OCI-LY3 (cell line): ENCODE measurements around the gene STKLD1.

Experiments
- H2AFZ ChIP-seq: fragments of 200-600, 300-600 bp; shearing (Covaris generic); 2 replicates; pipeline ENCODE4 v1.6.0; 2014; ENCODE audit warnings: antibody characterized with exemption, low read depth, low read length
- H3K27ac ChIP-seq: fragments of 200-600, 300-600 bp; sonication (generic); 2 replicates; pipeline ENCODE4 v1.5.1; 2014; ENCODE audit warnings: mild to moderate bottlenecking, low read length, moderate library complexity, mixed read lengths
- H3K27me3 ChIP-seq: fragments of 200-600, 300-600 bp; sonication (generic); 2 replicates; pipeline ENCODE4 v1.6.1; 2014; ENCODE audit warnings: low read depth, low read length, mixed read lengths
- H3K36me3 ChIP-seq: fragments of 200-600, 300-600 bp; sonication (generic); replicated peaks from 2 replicates; pipeline ENCODE3; 2014; ENCODE audit warnings: low read depth, low read length, mixed read lengths
- H3K4me1 ChIP-seq: fragments of 300-600, 200-600 bp; sonication (generic); 2 replicates; pipeline ENCODE4 v1.6.1; 2014; ENCODE audit warnings: low read length, mixed read lengths
- H3K4me2 ChIP-seq: fragments of 200-600, 300-600 bp; sonication (generic); 2 replicates; pipeline ENCODE4 v1.6.1; 2014; ENCODE audit warnings: low read length, mixed read lengths
- H3K4me3 ChIP-seq: fragments of 300-600, 200-600 bp; sonication (generic); 2 replicates; pipeline ENCODE4 v1.5.1; 2014; ENCODE audit warnings: antibody characterized with exemption, mild to moderate bottlenecking, low read length, moderate library complexity
- H3K79me2 ChIP-seq: fragments of 300-600, 200-600 bp; shearing (Covaris generic); 2 replicates; pipeline ENCODE4 v1.6.1; 2014; ENCODE audit warnings: mild to moderate bottlenecking, low read length, mixed read lengths
- H3K9ac ChIP-seq: fragments of 300-600, 200-600 bp; shearing (Covaris generic); 2 replicates; pipeline ENCODE4 v1.6.0; 2014; ENCODE audit warnings: mild to moderate bottlenecking, low read length, moderate library complexity
- H3K9me3 ChIP-seq: fragments of 200-600, 300-600 bp; shearing (Covaris generic); 2 replicates; pipeline ENCODE4 v1.6.1; 2014; ENCODE audit warnings: low read length, mixed read lengths; ENCODE audit not compliant: insufficient read depth
- H4K20me1 ChIP-seq: fragments of 200-600, 300-600 bp; sonication (generic); 2 replicates; pipeline ENCODE4 v1.6.1; 2016; ENCODE audit warnings: low read length, mixed read lengths; ENCODE audit not compliant: insufficient read depth
- EZH2phosphoT487 ChIP-seq: fragments of 200-600 bp; shearing (Covaris generic); IDR thresholded peaks from 2 replicates; pipeline ENCODE4 v1.6.1; 2018; ENCODE audit warnings: antibody characterized with exemption, mixed run types, low read depth
- TF ChIP-seq, protein P1 (sequence below): fragments of 200-600, 300-600 bp; sonication (generic); IDR thresholded peaks from 2 replicates; pipeline ENCODE4 v1.5.1; 2014; ENCODE audit warnings: antibody characterized with exemption, low read length, low read depth

The STKLD1 gene

DNA sequence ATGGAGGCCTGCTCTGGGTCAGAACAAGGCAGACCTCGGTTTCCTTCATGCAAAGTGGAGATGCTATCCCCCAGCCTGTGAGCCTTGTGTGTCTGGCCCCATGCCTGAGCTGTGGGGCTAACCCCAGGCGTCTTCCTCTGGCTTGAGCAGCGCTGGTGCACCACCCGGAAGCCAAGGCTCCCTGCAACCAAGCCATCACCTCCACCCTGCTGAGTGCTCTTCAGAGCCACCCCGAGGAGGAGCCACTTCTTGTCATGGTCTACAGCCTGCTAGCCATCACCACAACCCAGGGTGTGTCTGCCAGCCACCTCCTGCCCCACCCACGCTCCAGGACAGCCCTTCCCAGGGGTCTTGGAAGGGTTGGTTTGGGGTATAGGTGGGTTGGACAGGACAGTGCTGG is 25.4 kb downstream of the STKLD1 start:
- TF ChIP-seq EZH2phosphoT487: no peak
- TF ChIP-seq, protein P1, sequence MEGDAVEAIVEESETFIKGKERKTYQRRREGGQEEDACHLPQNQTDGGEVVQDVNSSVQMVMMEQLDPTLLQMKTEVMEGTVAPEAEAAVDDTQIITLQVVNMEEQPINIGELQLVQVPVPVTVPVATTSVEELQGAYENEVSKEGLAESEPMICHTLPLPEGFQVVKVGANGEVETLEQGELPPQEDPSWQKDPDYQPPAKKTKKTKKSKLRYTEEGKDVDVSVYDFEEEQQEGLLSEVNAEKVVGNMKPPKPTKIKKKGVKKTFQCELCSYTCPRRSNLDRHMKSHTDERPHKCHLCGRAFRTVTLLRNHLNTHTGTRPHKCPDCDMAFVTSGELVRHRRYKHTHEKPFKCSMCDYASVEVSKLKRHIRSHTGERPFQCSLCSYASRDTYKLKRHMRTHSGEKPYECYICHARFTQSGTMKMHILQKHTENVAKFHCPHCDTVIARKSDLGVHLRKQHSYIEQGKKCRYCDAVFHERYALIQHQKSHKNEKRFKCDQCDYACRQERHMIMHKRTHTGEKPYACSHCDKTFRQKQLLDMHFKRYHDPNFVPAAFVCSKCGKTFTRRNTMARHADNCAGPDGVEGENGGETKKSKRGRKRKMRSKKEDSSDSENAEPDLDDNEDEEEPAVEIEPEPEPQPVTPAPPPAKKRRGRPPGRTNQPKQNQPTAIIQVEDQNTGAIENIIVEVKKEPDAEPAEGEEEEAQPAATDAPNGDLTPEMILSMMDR: no peak
- H3K36me3 ChIP-seq: peaks cover 15% of the 10 kb centered on the region
- H3K4me1 ChIP-seq: no peaks in the 10 kb centered on the region
- H4K20me1 ChIP-seq: no peaks in the 10 kb centered on the region
- H3K4me3 ChIP-seq: no peak overlapping the region
- H3K9ac ChIP-seq: no peak overlapping the region
- H3K9me3 ChIP-seq: no peaks in the 10 kb centered on the region
- no peak overlapping the region for H3K27ac ChIP-seq
- no peak overlapping the region for H2AFZ ChIP-seq
- no peak overlapping the region for H3K4me2 ChIP-seq
- no peaks in the 10 kb centered on the region for H3K27me3 ChIP-seq
- H3K79me2 ChIP-seq: no peaks in the 10 kb centered on the region

DNA sequence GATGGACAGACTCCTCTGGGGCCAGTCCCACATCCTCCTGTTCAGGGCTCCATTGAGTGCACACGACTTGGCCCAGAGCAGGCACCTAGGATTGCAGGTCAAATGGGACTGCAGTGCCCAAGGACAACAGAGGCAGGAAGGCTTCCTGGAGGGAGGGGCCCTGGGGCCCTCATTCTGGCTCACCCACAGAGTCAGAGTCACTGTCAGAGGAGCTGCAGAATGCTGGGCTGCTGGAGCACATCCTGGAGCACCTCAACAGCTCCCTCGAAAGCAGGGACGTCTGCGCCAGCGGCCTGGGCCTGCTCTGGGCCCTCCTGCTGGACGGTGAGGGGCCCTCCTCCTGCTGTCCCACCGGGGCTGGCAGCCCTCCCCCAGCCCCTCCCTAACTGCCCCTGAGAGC is 26.5 kb downstream of the STKLD1 start:
- no peaks in the 10 kb centered on the region for H3K79me2 ChIP-seq
- H2AFZ ChIP-seq: no peak overlapping the region
- no peak overlapping the region for H3K4me3 ChIP-seq
- H3K4me1 ChIP-seq: no peaks in the 10 kb centered on the region
- TF ChIP-seq, protein P1: no peak
- no peak for TF ChIP-seq EZH2phosphoT487
- H3K9me3 ChIP-seq: no peaks in the 10 kb centered on the region
- no peak overlapping the region for H3K9ac ChIP-seq
- H3K27ac ChIP-seq: no peak overlapping the region
- H3K27me3 ChIP-seq: no peaks in the 10 kb centered on the region
- H4K20me1 ChIP-seq: no peaks in the 10 kb centered on the region
- H3K4me2 ChIP-seq: no peak overlapping the region
- H3K36me3 ChIP-seq: peaks cover 23% of the 10 kb centered on the region

DNA sequence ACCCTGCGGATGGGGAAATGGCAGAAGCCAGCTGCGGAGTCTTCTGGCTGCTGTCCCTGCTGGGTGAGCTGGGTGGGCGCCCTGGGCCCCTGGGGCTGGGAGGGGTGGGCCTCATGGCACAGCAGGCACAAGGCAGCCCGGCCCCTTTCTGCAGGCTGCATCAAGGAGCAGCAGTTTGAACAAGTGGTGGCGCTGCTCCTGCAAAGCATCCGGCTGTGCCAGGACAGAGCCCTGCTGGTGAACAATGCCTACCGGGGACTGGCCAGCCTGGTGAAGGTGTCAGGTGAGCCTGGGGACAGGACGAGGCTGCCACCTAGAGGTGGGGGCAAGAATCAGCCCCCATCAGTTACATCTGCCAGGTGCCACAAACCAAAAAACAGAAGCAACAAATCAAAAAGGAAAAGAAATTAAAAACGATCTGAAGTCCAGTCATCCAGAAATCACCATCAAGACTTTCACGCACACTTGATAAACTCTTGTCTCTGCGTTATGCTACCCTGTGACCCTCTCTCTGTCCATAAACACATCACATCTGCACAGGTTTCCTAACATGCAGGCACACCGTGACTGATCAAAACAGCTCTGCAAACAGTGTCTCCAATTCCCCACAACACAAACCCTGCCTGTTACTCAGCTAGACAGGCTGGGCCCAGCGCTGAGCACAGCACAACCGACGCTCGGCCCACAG is 27.7 kb downstream of the STKLD1 start:
- TF ChIP-seq, protein P1: peak; percentile 53
- no peak for TF ChIP-seq EZH2phosphoT487
- Histone ChIP-seq H3K79me2 (no peaks in the 10 kb centered on the region), H3K4me2 (no peak overlapping the region), H3K27ac (no peak overlapping the region), H3K36me3 (peaks cover 27% of the 10 kb centered on the region), H3K27me3 (no peaks in the 10 kb centered on the region), H4K20me1 (no peaks in the 10 kb centered on the region), H3K4me1 (no peaks in the 10 kb centered on the region), H3K9me3 (no peaks in the 10 kb centered on the region), H3K4me3 (no peak overlapping the region), H2AFZ (no peak overlapping the region), H3K9ac (no peak overlapping the region)

DNA sequence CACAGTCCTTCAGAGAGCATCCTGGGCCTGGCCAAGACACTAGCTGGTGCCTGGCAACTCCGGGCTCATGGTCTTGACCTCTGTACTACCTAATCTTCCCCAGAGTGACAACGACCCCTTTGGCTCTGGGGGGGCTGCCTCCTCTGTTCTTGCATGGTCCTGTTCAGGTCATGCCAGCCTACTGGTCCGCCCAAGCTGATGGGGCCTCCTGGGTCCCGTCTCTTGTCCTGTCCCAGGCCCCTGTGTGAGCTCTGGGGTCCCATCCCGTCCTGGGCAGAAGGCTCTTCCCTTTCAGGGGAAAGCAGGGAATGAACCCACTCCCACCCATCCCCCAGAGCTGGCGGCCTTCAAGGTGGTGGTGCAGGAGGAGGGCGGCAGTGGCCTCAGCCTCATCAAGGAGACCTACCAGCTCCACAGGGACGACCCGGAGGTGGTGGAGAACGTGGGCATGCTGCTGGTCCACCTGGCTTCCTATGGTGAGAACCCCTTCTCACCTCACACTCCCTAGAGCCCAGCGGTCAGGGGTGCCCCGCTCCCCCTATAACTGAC is 28.4 kb downstream of the STKLD1 start:
- Histone ChIP-seq H3K4me3 (no peak overlapping the region), H3K36me3 (peaks cover 30% of the 10 kb centered on the region)

More for the DNA sequence above, 28.4 kb downstream of the STKLD1 start:
- no peak overlapping the region for H3K4me2 ChIP-seq
- H3K27me3 ChIP-seq: no peaks in the 10 kb centered on the region
- H4K20me1 ChIP-seq: no peaks in the 10 kb centered on the region
- H3K9me3 ChIP-seq: no peaks in the 10 kb centered on the region
- no peak for TF ChIP-seq EZH2phosphoT487
- TF ChIP-seq, protein P1: no peak
- H3K79me2 ChIP-seq: no peaks in the 10 kb centered on the region
- H3K27ac ChIP-seq: no peak overlapping the region
- H3K9ac ChIP-seq: no peak overlapping the region
- H3K4me1 ChIP-seq: no peaks in the 10 kb centered on the region
- no peak overlapping the region for H2AFZ ChIP-seq
